HL-60 (cell line): ENCODE data around the gene BCAR1.

ENCODE experiments used
- DNase-seq, 2 experiments: peaks; one replicate each; pipeline ENCODE4 v3.0.0-alpha.2; 2010 to 2020; ENCODE audit warnings: low read depth in 1 of 2, low spot score in 1 of 2
- H3K27ac ChIP-seq: fragments of 250-450 bp; sonication (Bioruptor Pico); replicated peaks from 2 replicates; pipeline ENCODE4 v1.5.1; 2020; ENCODE audit warnings: mild to moderate bottlenecking, moderate library complexity
- H3K27me3 ChIP-seq: fragments of 250-450 bp; sonication (Bioruptor Pico); 2 replicates; pipeline ENCODE4 v1.5.1; 2021; ENCODE audit warnings: mild to moderate bottlenecking, moderate library complexity; ENCODE audit not compliant: insufficient read depth, poor library complexity, severe bottlenecking
- H3K4me3 ChIP-seq: replicated peaks from 2 replicates; pipeline ENCODE4 v1.5.1; 2011; ENCODE audit warnings: mild to moderate bottlenecking, control low read depth, low read length; ENCODE audit not compliant: insufficient read depth
- GABPA ChIP-seq: IDR thresholded peaks from 2 replicates; pipeline ENCODE4 v1.6.1; 2012; ENCODE audit warnings: low read depth
- POLR2AphosphoS5 ChIP-seq: IDR thresholded peaks from 2 replicates; pipeline ENCODE4 v1.6.1; 2012; ENCODE audit warnings: low read depth
- SPI1 ChIP-seq: IDR thresholded peaks from 2 replicates; pipeline ENCODE4 v1.6.1; 2012; ENCODE audit warnings: low read depth, mild to moderate bottlenecking, borderline replicate concordance
- TF ChIP-seq, protein P1 (sequence below): IDR thresholded peaks from one replicate; pipeline ENCODE4 v1.5.1; 2011; ENCODE audit warnings: low read length, control low read depth, inconsistent platforms; ENCODE audit not compliant: insufficient read depth
- TF ChIP-seq, protein P2 (sequence below): IDR thresholded peaks from 2 replicates; pipeline ENCODE4 v1.6.1; 2012; ENCODE audit warnings: low read depth; ENCODE audit not compliant: insufficient replicate concordance

Gene BCAR1

GRCh38 chr16:75294773-75295459 is 43.5 kb upstream of the BCAR1 start:
- Histone ChIP-seq H3K27me3 (peaks cover 6% of the 10 kb centered on the region), H3K4me3 (no peak overlapping the region), H3K27ac (no peak overlapping the region)
- TF ChIP-seq, protein P1, sequence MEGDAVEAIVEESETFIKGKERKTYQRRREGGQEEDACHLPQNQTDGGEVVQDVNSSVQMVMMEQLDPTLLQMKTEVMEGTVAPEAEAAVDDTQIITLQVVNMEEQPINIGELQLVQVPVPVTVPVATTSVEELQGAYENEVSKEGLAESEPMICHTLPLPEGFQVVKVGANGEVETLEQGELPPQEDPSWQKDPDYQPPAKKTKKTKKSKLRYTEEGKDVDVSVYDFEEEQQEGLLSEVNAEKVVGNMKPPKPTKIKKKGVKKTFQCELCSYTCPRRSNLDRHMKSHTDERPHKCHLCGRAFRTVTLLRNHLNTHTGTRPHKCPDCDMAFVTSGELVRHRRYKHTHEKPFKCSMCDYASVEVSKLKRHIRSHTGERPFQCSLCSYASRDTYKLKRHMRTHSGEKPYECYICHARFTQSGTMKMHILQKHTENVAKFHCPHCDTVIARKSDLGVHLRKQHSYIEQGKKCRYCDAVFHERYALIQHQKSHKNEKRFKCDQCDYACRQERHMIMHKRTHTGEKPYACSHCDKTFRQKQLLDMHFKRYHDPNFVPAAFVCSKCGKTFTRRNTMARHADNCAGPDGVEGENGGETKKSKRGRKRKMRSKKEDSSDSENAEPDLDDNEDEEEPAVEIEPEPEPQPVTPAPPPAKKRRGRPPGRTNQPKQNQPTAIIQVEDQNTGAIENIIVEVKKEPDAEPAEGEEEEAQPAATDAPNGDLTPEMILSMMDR: no peak
- TF ChIP-seq GABPA: no peak
- no peak for TF ChIP-seq POLR2AphosphoS5
- TF ChIP-seq, protein P2, sequence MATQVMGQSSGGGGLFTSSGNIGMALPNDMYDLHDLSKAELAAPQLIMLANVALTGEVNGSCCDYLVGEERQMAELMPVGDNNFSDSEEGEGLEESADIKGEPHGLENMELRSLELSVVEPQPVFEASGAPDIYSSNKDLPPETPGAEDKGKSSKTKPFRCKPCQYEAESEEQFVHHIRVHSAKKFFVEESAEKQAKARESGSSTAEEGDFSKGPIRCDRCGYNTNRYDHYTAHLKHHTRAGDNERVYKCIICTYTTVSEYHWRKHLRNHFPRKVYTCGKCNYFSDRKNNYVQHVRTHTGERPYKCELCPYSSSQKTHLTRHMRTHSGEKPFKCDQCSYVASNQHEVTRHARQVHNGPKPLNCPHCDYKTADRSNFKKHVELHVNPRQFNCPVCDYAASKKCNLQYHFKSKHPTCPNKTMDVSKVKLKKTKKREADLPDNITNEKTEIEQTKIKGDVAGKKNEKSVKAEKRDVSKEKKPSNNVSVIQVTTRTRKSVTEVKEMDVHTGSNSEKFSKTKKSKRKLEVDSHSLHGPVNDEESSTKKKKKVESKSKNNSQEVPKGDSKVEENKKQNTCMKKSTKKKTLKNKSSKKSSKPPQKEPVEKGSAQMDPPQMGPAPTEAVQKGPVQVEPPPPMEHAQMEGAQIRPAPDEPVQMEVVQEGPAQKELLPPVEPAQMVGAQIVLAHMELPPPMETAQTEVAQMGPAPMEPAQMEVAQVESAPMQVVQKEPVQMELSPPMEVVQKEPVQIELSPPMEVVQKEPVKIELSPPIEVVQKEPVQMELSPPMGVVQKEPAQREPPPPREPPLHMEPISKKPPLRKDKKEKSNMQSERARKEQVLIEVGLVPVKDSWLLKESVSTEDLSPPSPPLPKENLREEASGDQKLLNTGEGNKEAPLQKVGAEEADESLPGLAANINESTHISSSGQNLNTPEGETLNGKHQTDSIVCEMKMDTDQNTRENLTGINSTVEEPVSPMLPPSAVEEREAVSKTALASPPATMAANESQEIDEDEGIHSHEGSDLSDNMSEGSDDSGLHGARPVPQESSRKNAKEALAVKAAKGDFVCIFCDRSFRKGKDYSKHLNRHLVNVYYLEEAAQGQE: no peak
- TF ChIP-seq SPI1: no peak
- no peak for DNase-seq

- Histone ChIP-seq H3K27me3 (peaks cover 11% of the 10 kb centered on the region), H3K27ac (no peak overlapping the region), H3K4me3 (no peak overlapping the region)
- TF ChIP-seq, protein P2: no peak
- TF ChIP-seq GABPA (no peak), POLR2AphosphoS5 (no peak), SPI1 (no peak)
- TF ChIP-seq, protein P1: no peak
- no peak for DNase-seq
Measured at GRCh38 chr16:75293772-75294171, 42.3 kb upstream of the BCAR1 start.

DNA sequence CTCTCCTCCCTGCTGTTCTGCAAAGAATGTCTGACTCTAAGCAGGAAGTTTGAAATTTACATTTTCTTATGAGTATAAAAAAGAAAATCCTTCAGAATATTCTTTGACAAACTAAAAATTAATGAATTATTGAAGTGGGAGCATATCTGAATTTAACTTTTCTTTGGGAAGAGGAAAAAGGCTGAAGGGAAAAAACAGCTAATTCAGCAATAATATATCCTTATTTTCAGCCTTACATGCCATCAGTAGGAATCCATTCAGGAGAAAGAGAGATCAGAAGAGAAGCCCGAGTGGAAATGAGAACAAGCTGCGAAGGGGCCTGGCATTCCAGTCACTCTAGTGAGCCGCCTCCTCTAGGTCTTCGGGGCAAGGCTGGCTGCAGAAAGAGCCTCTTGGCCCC is 41.7 kb upstream of the BCAR1 start:
- H3K27ac ChIP-seq: no peak overlapping the region
- no peak for DNase-seq
- peaks cover 13% of the 10 kb centered on the region for H3K27me3 ChIP-seq
- no peak for TF ChIP-seq GABPA
- TF ChIP-seq POLR2AphosphoS5: no peak
- no peak for TF ChIP-seq SPI1
- TF ChIP-seq, protein P1: no peak
- TF ChIP-seq, protein P2: no peak
- H3K4me3 ChIP-seq: no peak overlapping the region
